ENCODE data around the gene HOMER2.

GRCh38 chr15:82999905-83000671 lies 47.6 kb upstream of the HOMER2 start:
- TF ChIP-seq CTCF (IDR thresholded peaks at IDR 0.05): peak in 5 of 6 experiments; percentile 24 to 58 (median 43)
- no peak for TF ChIP-seq POLR2A (IDR thresholded peaks at IDR 0.05)
